Nephron progenitor cell (in vitro differentiated cells): ENCODE data around the gene KCNJ8.

ENCODE experiments used
- DNase-seq: peaks from one replicate; pipeline ENCODE4 v3.0.0; 2021
- H3K27ac Mint-ChIP-seq: 2 replicates; pipeline ENCODE4 v1.8.0; 2021; ENCODE audit warnings: mild to moderate bottlenecking, moderate library complexity, mixed read lengths
- H3K27me3 Mint-ChIP-seq: 2 replicates; pipeline ENCODE4 v1.8.0; 2021; ENCODE audit warnings: mild to moderate bottlenecking, low read depth, mixed read lengths; ENCODE audit not compliant: poor library complexity
- H3K36me3 Mint-ChIP-seq: 2 replicates; pipeline ENCODE4 v1.8.0; 2021; ENCODE audit warnings: low read depth, mixed read lengths
- H3K4me1 Mint-ChIP-seq: 2 replicates; pipeline ENCODE4 v1.8.0; 2021; ENCODE audit warnings: mixed read lengths
- H3K4me3 Mint-ChIP-seq: 2 replicates; pipeline ENCODE4 v1.8.0; 2021; ENCODE audit warnings: mild to moderate bottlenecking, moderate library complexity, mixed read lengths
- H3K9me3 Mint-ChIP-seq: 2 replicates; pipeline ENCODE4 v1.8.0; 2021; ENCODE audit warnings: mild to moderate bottlenecking, moderate library complexity, mixed read lengths
- TF ChIP-seq, protein P1 (sequence below): fragments of 200-600 bp; sonication (generic); IDR thresholded peaks from 2 replicates; pipeline ENCODE4 v1.5.0; 2021; ENCODE audit warnings: antibody characterized with exemption

Gene KCNJ8

DNA sequence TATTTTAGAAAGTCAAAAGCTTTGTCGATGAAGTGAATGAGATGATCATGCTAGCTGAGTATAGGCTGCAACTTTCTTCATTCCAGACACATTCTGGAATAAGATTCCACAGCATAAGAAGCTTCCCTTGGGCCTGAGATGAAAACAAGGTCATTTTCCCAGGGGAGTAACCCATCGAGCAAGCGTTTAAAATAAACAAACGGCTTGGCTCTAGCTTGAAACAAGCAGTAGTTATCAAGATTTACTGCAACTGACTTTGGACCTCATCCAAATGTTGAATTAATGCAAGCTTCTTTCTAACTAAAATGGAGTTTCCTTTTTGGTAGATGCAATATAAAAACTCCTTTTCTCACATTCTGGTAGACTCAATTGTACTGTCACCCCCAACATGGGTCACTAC lies 23.0 kb downstream of the KCNJ8 start:
- TF ChIP-seq, protein P1, sequence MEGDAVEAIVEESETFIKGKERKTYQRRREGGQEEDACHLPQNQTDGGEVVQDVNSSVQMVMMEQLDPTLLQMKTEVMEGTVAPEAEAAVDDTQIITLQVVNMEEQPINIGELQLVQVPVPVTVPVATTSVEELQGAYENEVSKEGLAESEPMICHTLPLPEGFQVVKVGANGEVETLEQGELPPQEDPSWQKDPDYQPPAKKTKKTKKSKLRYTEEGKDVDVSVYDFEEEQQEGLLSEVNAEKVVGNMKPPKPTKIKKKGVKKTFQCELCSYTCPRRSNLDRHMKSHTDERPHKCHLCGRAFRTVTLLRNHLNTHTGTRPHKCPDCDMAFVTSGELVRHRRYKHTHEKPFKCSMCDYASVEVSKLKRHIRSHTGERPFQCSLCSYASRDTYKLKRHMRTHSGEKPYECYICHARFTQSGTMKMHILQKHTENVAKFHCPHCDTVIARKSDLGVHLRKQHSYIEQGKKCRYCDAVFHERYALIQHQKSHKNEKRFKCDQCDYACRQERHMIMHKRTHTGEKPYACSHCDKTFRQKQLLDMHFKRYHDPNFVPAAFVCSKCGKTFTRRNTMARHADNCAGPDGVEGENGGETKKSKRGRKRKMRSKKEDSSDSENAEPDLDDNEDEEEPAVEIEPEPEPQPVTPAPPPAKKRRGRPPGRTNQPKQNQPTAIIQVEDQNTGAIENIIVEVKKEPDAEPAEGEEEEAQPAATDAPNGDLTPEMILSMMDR, result no peak
- peaks cover 10% of the 10 kb centered on the region for H3K36me3 Mint-ChIP-seq
- H3K4me3 Mint-ChIP-seq, result no peak overlapping the region
- peaks cover 34% of the 10 kb centered on the region for H3K9me3 Mint-ChIP-seq
- peaks cover 17% of the 10 kb centered on the region for H3K4me1 Mint-ChIP-seq
- peak overlapping the region; percentile 89 for H3K27ac Mint-ChIP-seq
- peak; percentile 7 for DNase-seq
- H3K27me3 Mint-ChIP-seq, result peaks cover 3% of the 10 kb centered on the region

DNA sequence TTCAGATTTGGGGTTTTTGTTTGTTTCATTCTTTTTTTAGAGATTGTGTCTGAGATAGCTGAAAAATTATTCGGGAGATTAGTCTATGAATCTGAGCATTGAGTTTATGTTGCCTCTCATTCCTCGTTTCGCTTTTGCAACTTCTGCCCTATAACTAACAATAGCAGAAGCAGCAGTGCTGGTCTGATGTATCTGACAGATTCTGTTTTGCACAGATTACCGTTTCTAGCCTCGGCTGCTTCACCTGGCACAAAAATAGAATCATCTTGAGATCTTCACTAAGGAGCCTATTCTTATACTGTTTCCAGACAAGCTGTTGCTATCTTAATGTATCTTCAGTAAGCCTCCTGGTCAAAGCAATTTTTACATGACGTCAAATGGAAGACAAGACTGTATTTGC lies 29.2 kb downstream of the KCNJ8 start:
- Mint-ChIP-seq H3K27ac (no peak overlapping the region), H3K4me3 (no peak overlapping the region), H3K27me3 (peaks cover 9% of the 10 kb centered on the region), H3K4me1 (no peaks in the 10 kb centered on the region), H3K36me3 (peaks cover 28% of the 10 kb centered on the region), H3K9me3 (peaks cover 67% of the 10 kb centered on the region)
- DNase-seq, result no peak
- TF ChIP-seq, protein P1, result no peak

DNA sequence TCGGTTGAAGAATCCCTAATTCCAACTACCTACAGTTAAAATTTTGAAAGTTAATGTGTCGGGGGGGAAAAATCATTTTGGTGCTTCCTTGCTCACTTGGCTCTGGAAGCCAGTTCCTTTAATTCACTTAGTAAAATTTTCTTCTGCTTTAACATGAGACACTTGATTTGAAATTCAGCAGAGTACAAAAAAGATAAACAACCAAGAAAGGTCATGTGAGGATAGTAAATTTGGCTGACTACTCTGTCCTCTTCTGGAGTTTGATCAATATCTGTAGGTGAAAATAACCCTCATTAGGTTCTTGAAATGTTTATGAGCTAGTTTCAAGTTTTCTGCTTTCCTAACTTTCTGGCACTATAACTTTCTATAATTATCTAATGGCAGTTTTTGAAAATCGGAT lies 43.4 kb downstream of the KCNJ8 start:
- TF ChIP-seq, protein P1, result no peak
- Mint-ChIP-seq H3K27me3 (peaks cover 3% of the 10 kb centered on the region), H3K27ac (no peak overlapping the region), H3K36me3 (no peaks in the 10 kb centered on the region), H3K4me1 (no peaks in the 10 kb centered on the region), H3K4me3 (no peak overlapping the region), H3K9me3 (peaks cover 30% of the 10 kb centered on the region)
- no peak for DNase-seq

DNA sequence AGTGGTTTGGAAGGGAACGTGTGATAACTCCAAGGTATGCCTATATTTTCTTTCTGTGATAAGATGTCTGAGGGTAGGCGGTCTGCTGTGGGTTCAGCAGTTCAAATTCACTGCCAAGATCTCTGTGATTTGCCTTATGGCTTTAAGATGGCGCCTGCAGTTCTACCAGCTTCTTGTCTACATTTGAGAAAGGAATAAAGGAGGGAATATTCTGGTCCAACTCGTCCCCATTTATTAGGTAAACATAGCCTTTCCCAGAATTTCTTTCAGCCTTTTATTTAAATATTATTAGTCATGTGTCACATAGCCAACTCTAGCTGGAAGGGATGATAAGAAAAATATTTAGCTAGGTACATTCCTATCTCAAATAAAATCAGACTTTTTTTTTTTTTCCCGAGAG lies 48.8 kb downstream of the KCNJ8 start:
- Mint-ChIP-seq H3K4me1 (no peaks in the 10 kb centered on the region), H3K4me3 (no peak overlapping the region), H3K27ac (no peak overlapping the region), H3K27me3 (peaks cover 3% of the 10 kb centered on the region), H3K9me3 (no peaks in the 10 kb centered on the region), H3K36me3 (no peaks in the 10 kb centered on the region)
- no peak for DNase-seq
- TF ChIP-seq, protein P1, result no peak

DNA sequence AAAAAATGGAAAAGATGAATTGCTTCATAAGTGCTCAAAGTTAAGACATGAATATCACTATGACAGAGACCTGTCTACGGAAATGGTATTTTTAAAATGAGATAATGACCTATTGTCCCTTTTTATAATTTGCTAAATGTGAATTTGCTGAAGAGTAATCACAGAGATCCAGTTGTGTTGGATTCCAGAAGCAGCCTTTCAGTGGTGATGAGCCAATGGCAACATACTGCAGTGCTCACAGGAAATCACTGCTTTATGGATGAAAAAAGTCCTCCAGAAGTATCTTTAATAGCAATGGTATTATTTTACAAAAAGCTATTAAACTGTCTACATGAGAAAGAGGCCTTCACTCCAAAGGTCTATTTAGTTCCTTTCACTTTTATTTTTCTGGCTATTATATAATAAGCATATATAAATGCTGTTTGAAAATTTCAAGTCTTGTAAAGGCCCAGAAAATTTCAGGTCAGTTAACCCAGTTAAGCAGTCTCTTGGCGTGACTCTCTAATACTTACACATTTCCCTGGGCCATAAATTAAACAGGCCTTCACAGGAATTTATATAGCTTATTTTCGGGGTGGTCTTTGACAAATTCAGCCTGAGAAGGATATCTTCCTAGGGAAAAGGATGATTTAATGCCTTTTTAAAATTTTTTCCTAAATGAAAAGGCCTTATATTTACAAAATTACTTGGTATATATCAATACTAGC lies 55.4 kb downstream of the KCNJ8 start:
- no peak for DNase-seq
- H3K4me1 Mint-ChIP-seq, result peaks cover 13% of the 10 kb centered on the region

More for the DNA sequence above, 55.4 kb downstream of the KCNJ8 start:
- Mint-ChIP-seq H3K9me3 (no peaks in the 10 kb centered on the region), H3K27ac (no peak overlapping the region), H3K27me3 (peaks cover 3% of the 10 kb centered on the region), H3K4me3 (no peak overlapping the region), H3K36me3 (no peaks in the 10 kb centered on the region)
- TF ChIP-seq, protein P1, result no peak
